Measurements from ENCODE around the gene SLC36A3. TPM values are rescaled to one million over a fixed set of nuclear protein-coding genes. Genes with fewer than 3 reads are reported as not detected.
"Not testable (repeated sequence)": the region's sequence is repeated elsewhere in the genome, so short reads cannot be mapped to it uniquely, and the experiment has no call there.

SLC36A3 gene
- total RNA-seq, 1 experiment from 2014 or later, result not detected

- POLR2A ChIA-PET, result no interaction called here
- TF ChIP-seq CDX4 (CRISPR knock-in tag; IDR thresholded peaks at IDR 0.05; ENCODE audit: borderline replicate concordance), result no peak
- TF ChIP-seq HMGXB4 (CRISPR knock-in tag; IDR thresholded peaks at IDR 0.05), result no peak
- TF ChIP-seq ZNF138 (CRISPR knock-in tag; conservative IDR thresholded peaks at IDR 0.05), result no peak
- no peak for TF ChIP-seq ELF4 (CRISPR knock-in tag; IDR thresholded peaks at IDR 0.05; ENCODE audit: low read depth)
- no peak for TF ChIP-seq ZSCAN18 (CRISPR knock-in tag; IDR thresholded peaks at IDR 0.05)
- no peak for TF ChIP-seq SOX15 (CRISPR knock-in tag; IDR thresholded peaks at IDR 0.05)
- TF ChIP-seq JAZF1 (CRISPR knock-in tag; IDR thresholded peaks at IDR 0.05), result no peak
- TF ChIP-seq CREB1 (CRISPR knock-in tag; IDR thresholded peaks at IDR 0.05), result no peak
- TF ChIP-seq ATF2 (CRISPR knock-in tag; IDR thresholded peaks at IDR 0.05; ENCODE audit: borderline replicate concordance, low read depth), result no peak
- no peak for TF ChIP-seq AR (CRISPR knock-in tag; IDR thresholded peaks at IDR 0.05)
- TF ChIP-seq RELA (CRISPR knock-in tag; IDR thresholded peaks at IDR 0.05; ENCODE audit: borderline replicate concordance), result no peak
- no peak for TF ChIP-seq ATF1 (CRISPR knock-in tag; IDR thresholded peaks at IDR 0.05)
- TF ChIP-seq MLX (CRISPR knock-in tag; IDR thresholded peaks at IDR 0.05), result no peak
- no peak for TF ChIP-seq MYBL2 (CRISPR knock-in tag; IDR thresholded peaks at IDR 0.05)
- no peak for TF ChIP-seq ZBTB21 (CRISPR knock-in tag; IDR thresholded peaks at IDR 0.05; ENCODE audit: borderline replicate concordance)
- no peak for TF ChIP-seq CBFB (CRISPR knock-in tag; IDR thresholded peaks at IDR 0.05; ENCODE audit: low read depth)
- no peak for ATAC-seq
- Mint-ChIP-seq H3K27ac (no peak overlapping the region), H3K9me3 (peaks cover 3% of the 10 kb centered on the region; the same call in 1 of the 2 replicates), H3K27me3 (ENCODE audit: low read depth) (no peaks in the 10 kb centered on the region), H3K4me3 (no peak overlapping the region), H3K36me3 (no peaks in the 10 kb centered on the region), H3K4me1 (peaks cover 33% of the 10 kb centered on the region)
- CTCF ChIA-PET, result interaction anchor here (2.5 to 5.2 kb wide), 5 partner anchors 14 to 185 kb away, joined by 17 to 70 read pairs (median 41); partner anchors contain the start of genes CCDC69 and GM2A
- no peak for DNase-seq (ENCODE audit: low spot score)
These were observed 66.7 kb downstream of the SLC36A3 start for GRCh38 chr5:151236888-151237287.

GRCh38 chr5:151235239-151235571, 68.4 kb downstream of the SLC36A3 start:
- H3K27me3 Mint-ChIP-seq (ENCODE audit: low read depth); H3K36me3 Mint-ChIP-seq; H3K27ac Mint-ChIP-seq; ATAC-seq; DNase-seq (ENCODE audit: low spot score); POLR2A ChIA-PET; H3K4me3 Mint-ChIP-seq; H3K9me3 Mint-ChIP-seq: not testable (repeated sequence)
- H3K4me1 Mint-ChIP-seq, result peaks cover 18% of the 10 kb centered on the region
- CTCF ChIA-PET, result interaction anchor here (0.6 to 1.9 kb wide), 6 partner anchors 65 to 417 kb away, joined by 3 to 11 read pairs (median 3); no protein-coding TSS in a partner anchor

All from WTC11 (cell line).